Measurements from ENCODE around the gene ATG10. TPM values are rescaled to one million over a fixed set of nuclear protein-coding genes. Genes with fewer than 3 reads are reported as not detected.
"Not testable (repeated sequence)": the region's sequence is repeated elsewhere in the genome, so short reads cannot be mapped to it uniquely, and the experiment has no call there.

ATG10 gene
- total RNA-seq, 1 donor from 2014 or later = 5.3 TPM

DNA sequence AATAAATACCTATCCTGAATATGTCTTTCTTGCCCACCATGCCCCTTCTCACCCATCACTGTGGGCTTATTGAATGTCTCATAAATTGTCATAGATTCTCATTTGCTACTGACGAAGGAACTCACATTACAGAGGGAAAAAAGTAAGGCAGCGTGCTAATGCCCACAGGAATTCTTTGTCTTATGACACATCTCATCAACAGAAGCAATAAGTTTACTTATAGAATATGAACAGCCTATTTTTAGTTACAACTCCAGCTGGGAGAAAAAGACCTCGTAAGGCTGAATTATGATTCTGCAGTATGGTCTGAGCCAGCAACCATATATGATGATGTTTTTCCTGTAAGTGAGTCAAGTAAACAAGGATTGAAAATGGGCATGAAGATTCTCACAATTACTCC is 22.4 kb upstream of the ATG10 start:
- no peak overlapping the region for H3K27ac Mint-ChIP-seq
- TF ChIP-seq, protein P1, sequence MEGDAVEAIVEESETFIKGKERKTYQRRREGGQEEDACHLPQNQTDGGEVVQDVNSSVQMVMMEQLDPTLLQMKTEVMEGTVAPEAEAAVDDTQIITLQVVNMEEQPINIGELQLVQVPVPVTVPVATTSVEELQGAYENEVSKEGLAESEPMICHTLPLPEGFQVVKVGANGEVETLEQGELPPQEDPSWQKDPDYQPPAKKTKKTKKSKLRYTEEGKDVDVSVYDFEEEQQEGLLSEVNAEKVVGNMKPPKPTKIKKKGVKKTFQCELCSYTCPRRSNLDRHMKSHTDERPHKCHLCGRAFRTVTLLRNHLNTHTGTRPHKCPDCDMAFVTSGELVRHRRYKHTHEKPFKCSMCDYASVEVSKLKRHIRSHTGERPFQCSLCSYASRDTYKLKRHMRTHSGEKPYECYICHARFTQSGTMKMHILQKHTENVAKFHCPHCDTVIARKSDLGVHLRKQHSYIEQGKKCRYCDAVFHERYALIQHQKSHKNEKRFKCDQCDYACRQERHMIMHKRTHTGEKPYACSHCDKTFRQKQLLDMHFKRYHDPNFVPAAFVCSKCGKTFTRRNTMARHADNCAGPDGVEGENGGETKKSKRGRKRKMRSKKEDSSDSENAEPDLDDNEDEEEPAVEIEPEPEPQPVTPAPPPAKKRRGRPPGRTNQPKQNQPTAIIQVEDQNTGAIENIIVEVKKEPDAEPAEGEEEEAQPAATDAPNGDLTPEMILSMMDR (IDR thresholded peaks at IDR 0.05) = no peak

DNA sequence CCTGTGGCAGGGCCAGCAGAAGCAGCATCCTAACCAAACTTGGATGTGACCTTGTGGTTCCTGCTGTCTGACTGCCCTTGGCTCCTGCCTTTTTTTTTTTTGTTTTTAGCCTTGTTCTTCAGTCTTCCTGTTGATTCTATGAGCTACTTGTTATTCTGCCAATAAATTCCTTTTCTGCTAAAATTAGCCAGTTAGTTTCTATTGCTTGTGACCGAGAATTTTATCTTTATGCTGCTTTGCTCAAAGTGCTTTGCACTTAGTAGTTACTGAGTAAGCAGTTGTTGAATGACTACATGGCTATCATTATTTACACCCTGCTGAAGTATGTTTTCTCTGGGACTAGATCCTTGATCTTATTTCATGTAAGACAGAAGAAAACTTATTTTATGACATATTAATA is 20.8 kb upstream of the ATG10 start:
- TF ChIP-seq, protein P1 (IDR thresholded peaks at IDR 0.05) = no peak
- CTCF ChIA-PET = no interaction called here

More for the DNA sequence above, 22.4 kb upstream of the ATG10 start:
- Mint-ChIP-seq H3K4me3 (no peak overlapping the region), H3K36me3 (ENCODE audit: low read depth) (no peaks in the 10 kb centered on the region), H3K27me3 (no peaks in the 10 kb centered on the region), H3K4me1 (no peaks in the 10 kb centered on the region), H3K9me3 (no peaks in the 10 kb centered on the region)
- ChIA-PET POLR2A (no interaction called here), CTCF (no interaction called here)
- ATAC-seq (ENCODE audit: low read depth) (no peak), DNase-seq (no peak)
- intact Hi-C loops (cut with micrococcal nuclease) = no loop called here

DNA sequence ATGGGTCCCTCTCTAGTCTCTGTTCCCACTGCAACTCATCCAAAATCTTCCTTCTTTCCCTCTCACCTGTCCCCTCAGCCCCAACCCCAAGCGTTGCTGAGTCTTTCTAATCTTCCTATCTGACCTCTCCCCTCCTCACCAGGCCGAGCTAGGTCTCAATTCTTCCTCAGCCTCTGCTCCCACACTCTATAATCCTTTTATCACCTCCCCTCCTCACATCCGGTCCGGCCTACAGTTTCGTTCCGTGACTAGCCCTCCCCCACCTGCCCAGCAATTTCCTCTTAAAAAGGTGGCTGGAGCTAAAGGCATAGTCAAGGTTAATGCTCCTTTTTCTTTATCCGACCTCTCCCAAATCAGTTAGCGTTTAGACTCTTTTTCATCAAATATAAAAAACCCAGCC is 17.0 kb upstream of the ATG10 start:
- H3K27me3 Mint-ChIP-seq; intact Hi-C loops (cut with micrococcal nuclease); DNase-seq; CTCF ChIA-PET; H3K4me3 Mint-ChIP-seq; POLR2A ChIA-PET; ATAC-seq (ENCODE audit: low read depth); H3K9me3 Mint-ChIP-seq; H3K27ac Mint-ChIP-seq; H3K4me1 Mint-ChIP-seq; H3K36me3 Mint-ChIP-seq (ENCODE audit: low read depth): not testable (repeated sequence)

More for the DNA sequence above, 20.8 kb upstream of the ATG10 start:
- POLR2A ChIA-PET = no interaction called here
- DNase-seq (no peak), ATAC-seq (ENCODE audit: low read depth) (no peak)
- no peaks in the 10 kb centered on the region for H3K4me1 Mint-ChIP-seq
- no peaks in the 10 kb centered on the region for H3K27me3 Mint-ChIP-seq
- no peak overlapping the region for H3K4me3 Mint-ChIP-seq
- H3K36me3 Mint-ChIP-seq (ENCODE audit: low read depth) = no peaks in the 10 kb centered on the region
- intact Hi-C loops (cut with micrococcal nuclease) = no loop called here
- H3K9me3 Mint-ChIP-seq = no peaks in the 10 kb centered on the region
- no peak overlapping the region for H3K27ac Mint-ChIP-seq

DNA sequence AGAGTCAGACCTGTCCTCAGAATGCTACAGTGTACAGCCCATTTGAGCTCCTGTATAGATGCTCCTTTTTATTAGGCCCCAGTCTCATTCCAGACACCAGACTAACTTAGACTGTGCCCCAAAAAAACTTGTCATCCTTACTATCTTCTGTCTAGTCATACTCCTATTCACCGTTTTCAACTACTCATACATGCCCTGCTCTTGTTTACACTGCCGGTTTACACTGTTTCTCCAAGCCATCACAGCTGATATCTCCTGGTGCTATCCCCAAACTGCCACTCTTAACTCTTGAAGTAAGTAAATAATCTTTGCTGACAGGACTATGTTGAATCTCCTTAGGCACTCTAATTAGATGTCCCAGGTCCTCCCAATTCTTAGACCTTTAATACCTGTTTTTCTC is 13.7 kb upstream of the ATG10 start:
- H3K4me3 Mint-ChIP-seq; H3K4me1 Mint-ChIP-seq; H3K9me3 Mint-ChIP-seq; H3K36me3 Mint-ChIP-seq (ENCODE audit: low read depth); H3K27me3 Mint-ChIP-seq; H3K27ac Mint-ChIP-seq; ATAC-seq (ENCODE audit: low read depth); DNase-seq; POLR2A ChIA-PET; CTCF ChIA-PET; intact Hi-C loops (cut with micrococcal nuclease): not testable (repeated sequence)

DNA sequence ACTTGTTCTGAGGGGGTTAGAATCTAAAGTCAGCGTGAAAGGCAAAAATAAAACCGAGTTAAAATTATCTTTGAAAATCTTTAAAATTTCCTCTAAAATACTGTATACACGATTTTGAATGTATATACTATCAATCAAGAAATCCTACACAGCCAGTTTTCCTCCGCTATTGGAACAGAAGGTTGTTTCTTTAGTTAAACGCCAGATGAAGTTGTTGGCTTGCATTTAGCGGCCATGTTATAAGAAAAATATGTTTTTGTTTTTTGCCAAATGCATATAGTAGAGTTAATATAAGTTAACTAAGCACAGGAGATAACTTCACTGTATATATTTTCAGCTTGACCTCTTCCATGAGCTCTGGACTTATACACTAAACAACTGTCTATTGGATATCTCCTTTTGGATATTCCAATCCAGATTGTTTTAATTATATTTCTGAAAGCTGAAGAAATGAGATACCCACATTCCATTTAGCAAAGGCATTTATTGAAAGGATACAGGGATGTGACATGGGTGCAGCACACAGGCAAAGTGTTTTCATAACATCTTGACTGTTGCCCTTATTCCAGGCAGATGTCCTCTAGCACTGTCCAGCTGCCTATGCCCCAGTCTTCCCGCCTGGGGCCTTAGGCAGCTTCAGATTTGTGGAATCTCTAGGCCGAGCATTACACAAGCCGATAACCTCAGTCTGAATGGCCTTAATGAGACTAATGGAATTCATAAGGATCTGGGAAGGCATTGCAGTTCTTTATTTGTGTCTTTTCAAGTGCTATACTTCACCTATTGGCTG is 10.0 kb upstream of the ATG10 start:
- TF ChIP-seq, protein P1 (IDR thresholded peaks at IDR 0.05) = no peak
- ChIA-PET CTCF (no interaction called here), POLR2A (interaction anchor here (0.6 kb wide), 1 partner anchor 211 kb away, joined by 9 read pairs; no protein-coding TSS in a partner anchor)
- Mint-ChIP-seq H3K27me3 (no peaks in the 10 kb centered on the region), H3K9me3 (no peaks in the 10 kb centered on the region), H3K27ac (no peak overlapping the region), H3K4me1 (no peaks in the 10 kb centered on the region), H3K36me3 (ENCODE audit: low read depth) (no peaks in the 10 kb centered on the region), H3K4me3 (no peak overlapping the region)
- no peak for ATAC-seq (ENCODE audit: low read depth)
- intact Hi-C loops (cut with micrococcal nuclease) = no loop called here
- DNase-seq = no peak

DNA sequence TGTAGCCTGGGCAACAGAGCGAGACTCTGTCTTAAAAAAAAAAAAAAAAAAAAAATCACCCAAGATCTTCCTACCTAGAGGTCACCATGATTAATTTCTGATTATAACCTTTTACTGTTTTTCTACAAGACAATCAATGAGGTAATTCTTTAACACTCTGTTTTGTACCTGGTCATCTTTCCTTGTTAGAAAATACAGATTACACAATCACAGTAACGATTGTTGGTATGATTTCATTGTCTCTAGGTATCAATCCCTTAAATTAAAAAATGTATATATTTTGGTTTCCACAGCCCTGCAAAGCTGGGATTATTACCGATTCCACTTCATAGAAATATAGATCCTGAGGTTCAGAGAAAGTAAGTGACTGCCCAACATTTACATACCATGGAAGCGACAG is 8.3 kb upstream of the ATG10 start:
- no peaks in the 10 kb centered on the region for H3K27me3 Mint-ChIP-seq
- TF ChIP-seq, protein P1 (IDR thresholded peaks at IDR 0.05) = no peak
- CTCF ChIA-PET = no interaction called here
- ATAC-seq (ENCODE audit: low read depth) = no peak
- POLR2A ChIA-PET = no interaction called here
- intact Hi-C loops (cut with micrococcal nuclease) = no loop called here
- H3K36me3 Mint-ChIP-seq (ENCODE audit: low read depth) = no peaks in the 10 kb centered on the region
- DNase-seq = no peak
- H3K4me3 Mint-ChIP-seq = no peak overlapping the region
- no peaks in the 10 kb centered on the region for H3K9me3 Mint-ChIP-seq
- H3K4me1 Mint-ChIP-seq = no peaks in the 10 kb centered on the region
- no peak overlapping the region for H3K27ac Mint-ChIP-seq

Data from activated B cell treated with CpG ODN at 0.5 μM for 24 hours (primary cell).